Panc1 (cell line): ENCODE data around the gene IGF2BP1. TPM values are rescaled to one million over a fixed set of nuclear protein-coding genes. Genes with fewer than 3 reads are reported as not detected.

Experiments used
- ATAC-seq: fragments of 200-7000 bp; cut with Tn5 transposase; 2 replicates; pipeline ENCODE4 v1.9.1; 2020; ENCODE audit warnings: mild to moderate bottlenecking, moderate library complexity
- BruUV-seq: library from RNA; stranded (reverse); fragments of 400-500 nt; replicated peaks from 2 replicates; lab custom pipeline; 2021; lab: Mats Ljungman, UMichigan
- CTCF ChIA-PET: fragments of 300-600 bp; sonication (Branson Sonifier 250); formaldehyde crosslinking; loops from one replicate; lab custom pipeline; 2022; ENCODE audit warnings: antibody characterized with exemption; lab: Charles Lee
- POLR2A ChIA-PET: fragments of 300-600 bp; sonication (Branson Sonifier 250); formaldehyde crosslinking; loops from one replicate; lab custom pipeline; 2022; ENCODE audit warnings: antibody characterized with exemption; lab: Charles Lee
- DNase-seq: peaks from one replicate; pipeline ENCODE4 v3.0.0-alpha.2; 2010; ENCODE audit warnings: low read depth, low spot score
- H3K27ac ChIP-seq: 2 replicates; pipeline ENCODE4 v1.5.1; 2011; ENCODE audit warnings: mild to moderate bottlenecking, low read length, inconsistent platforms
- H3K27me3 ChIP-seq: fragments of 200-500 bp; sonication (Bioruptor generic); 2 replicates; pipeline ENCODE4 v1.6.0; 2014; ENCODE audit warnings: low read length, inconsistent platforms; ENCODE audit not compliant: control insufficient read depth, insufficient read depth
- H3K36me3 ChIP-seq: fragments of 200-500 bp; sonication (Bioruptor generic); 2 replicates; pipeline ENCODE4 v1.5.1; 2014; ENCODE audit warnings: inconsistent platforms, mild to moderate bottlenecking, low read length, moderate library complexity; ENCODE audit not compliant: control insufficient read depth, insufficient read depth
- H3K4me1 ChIP-seq: 2 replicates; pipeline ENCODE4 v1.5.1; 2011; ENCODE audit warnings: inconsistent platforms, mild to moderate bottlenecking, low read length, moderate library complexity; ENCODE audit not compliant: control insufficient read depth, insufficient read depth
- H3K4me3 ChIP-seq, 2 experiments: 2 replicates each; pipeline ENCODE4 v1.5.1; 2011 to 2012; ENCODE audit warnings: low read depth in 2 of 2, low read length in 2 of 2, mild to moderate bottlenecking in 2 of 2, inconsistent platforms in 1 of 2, moderate library complexity in 1 of 2
- H3K9me3 ChIP-seq: fragments of 200-500 bp; sonication (Bioruptor generic); 2 replicates; pipeline ENCODE4 v1.5.1; 2014; ENCODE audit warnings: low read depth, mild to moderate bottlenecking, inconsistent platforms, low read length, moderate library complexity; ENCODE audit not compliant: control insufficient read depth, insufficient read depth
- CTCF ChIP-seq: fragments of 450-650 bp; IDR thresholded peaks from 2 replicates; pipeline ENCODE4 v1.5.1; 2017; ENCODE audit warnings: mild to moderate bottlenecking
- POLR2AphosphoS5 ChIP-seq: IDR thresholded peaks from 2 replicates; pipeline ENCODE4 v1.6.1; 2012; ENCODE audit warnings: mild to moderate bottlenecking, low read depth, low read length, moderate library complexity
- REST ChIP-seq, 2 experiments: IDR thresholded peaks; 2 replicates each; pipeline ENCODE4 v1.6.1; 2011 to 2012; ENCODE audit warnings: low read depth in 2 of 2, control low read depth in 1 of 2, low read length in 1 of 2, mild to moderate bottlenecking in 1 of 2, moderate library complexity in 1 of 2; ENCODE audit not compliant: insufficient read depth in 1 of 2
- SIN3A ChIP-seq: IDR thresholded peaks from 2 replicates; pipeline ENCODE4 v1.6.1; 2012; ENCODE audit warnings: low read depth, mild to moderate bottlenecking, low read length, moderate library complexity, borderline replicate concordance; ENCODE audit not compliant: insufficient read depth
- TCF7L2 ChIP-seq: IDR thresholded peaks from 2 replicates; pipeline ENCODE4 v1.6.1; 2011; ENCODE audit warnings: mild to moderate bottlenecking, low read depth, low read length, inconsistent platforms
- in situ Hi-C: cut with HindIII; loops from 2 replicates; pipeline ENCODE4 v1.10.0; 2016; ENCODE audit warnings: low sequenced_read_pairs, low pct_unique_long_range_greater_than_20kb
- intact Hi-C: fragments of 100-400 bp; cut with micrococcal nuclease; formaldehyde crosslinking; loops from one replicate; pipeline ENCODE4 v1.10.0; 2022; ENCODE audit not compliant: unreplicated experiment
- total RNA-seq: library from RNA; stranded (reverse); gene quantifications from one replicate; pipeline ENCODE4 v1.2.1, GENCODE V29; 2021; ENCODE audit not compliant: unreplicated experiment

The IGF2BP1 gene
- total RNA-seq, 1 experiment from 2014 or later: 109 TPM

- intact Hi-C loops: no loop called here
- no peak overlapping the region for H3K4me3 ChIP-seq
- BruUV-seq: no TSS peak
- CTCF ChIA-PET: no interaction called here
- in situ Hi-C loops: no loop called here
- TF ChIP-seq SIN3A: no peak
- no peak for TF ChIP-seq TCF7L2
- TF ChIP-seq CTCF: no peak
- no peak for TF ChIP-seq REST (IDR thresholded peaks at IDR 0.05; ENCODE audit: insufficient read depth in 1 of 2, low read depth in 2 of 2, low read length in 1 of 2)
- no peak for TF ChIP-seq POLR2AphosphoS5
- no peak for DNase-seq
- H3K36me3 ChIP-seq: no peaks in the 10 kb centered on the region
- POLR2A ChIA-PET: no interaction called here
- H3K9me3 ChIP-seq: no peaks in the 10 kb centered on the region; the same call in 1 of the 2 replicates
- no peak overlapping the region for H3K27ac ChIP-seq
- no peak for ATAC-seq
- H3K27me3 ChIP-seq: no peaks in the 10 kb centered on the region
- H3K4me1 ChIP-seq: no peaks in the 10 kb centered on the region
Observed at GRCh38 chr17:49090878-49091594, 93.9 kb downstream of the IGF2BP1 start.

GRCh38 chr17:49093131-49093530, 95.9 kb downstream of the IGF2BP1 start:
- ATAC-seq (no peak), DNase-seq (no peak)
- ChIA-PET CTCF (no interaction called here), POLR2A (no interaction called here)
- in situ Hi-C loops (no loop called here), intact Hi-C loops (no loop called here)
- H3K4me3 ChIP-seq: no peak overlapping the region
- H3K27ac ChIP-seq: no peak overlapping the region
- no peaks in the 10 kb centered on the region for H3K4me1 ChIP-seq
- BruUV-seq: no TSS peak
- no peaks in the 10 kb centered on the region for H3K27me3 ChIP-seq
- no peaks in the 10 kb centered on the region for H3K36me3 ChIP-seq
- no peak for TF ChIP-seq CTCF
- TF ChIP-seq POLR2AphosphoS5: no peak
- no peak for TF ChIP-seq SIN3A
- no peak for TF ChIP-seq REST (IDR thresholded peaks at IDR 0.05; ENCODE audit: insufficient read depth in 1 of 2, low read depth in 2 of 2, low read length in 1 of 2)
- no peak for TF ChIP-seq TCF7L2
- H3K9me3 ChIP-seq: no peaks in the 10 kb centered on the region; the same call in 1 of the 2 replicates
